OCI-M1 (cell line): ENCODE data around the gene NID2.

Source experiments
- DNase-seq: peaks from one replicate; lab custom pipeline; 2025; lab: John Stamatoyannopoulos, UW

NID2 gene

DNA sequence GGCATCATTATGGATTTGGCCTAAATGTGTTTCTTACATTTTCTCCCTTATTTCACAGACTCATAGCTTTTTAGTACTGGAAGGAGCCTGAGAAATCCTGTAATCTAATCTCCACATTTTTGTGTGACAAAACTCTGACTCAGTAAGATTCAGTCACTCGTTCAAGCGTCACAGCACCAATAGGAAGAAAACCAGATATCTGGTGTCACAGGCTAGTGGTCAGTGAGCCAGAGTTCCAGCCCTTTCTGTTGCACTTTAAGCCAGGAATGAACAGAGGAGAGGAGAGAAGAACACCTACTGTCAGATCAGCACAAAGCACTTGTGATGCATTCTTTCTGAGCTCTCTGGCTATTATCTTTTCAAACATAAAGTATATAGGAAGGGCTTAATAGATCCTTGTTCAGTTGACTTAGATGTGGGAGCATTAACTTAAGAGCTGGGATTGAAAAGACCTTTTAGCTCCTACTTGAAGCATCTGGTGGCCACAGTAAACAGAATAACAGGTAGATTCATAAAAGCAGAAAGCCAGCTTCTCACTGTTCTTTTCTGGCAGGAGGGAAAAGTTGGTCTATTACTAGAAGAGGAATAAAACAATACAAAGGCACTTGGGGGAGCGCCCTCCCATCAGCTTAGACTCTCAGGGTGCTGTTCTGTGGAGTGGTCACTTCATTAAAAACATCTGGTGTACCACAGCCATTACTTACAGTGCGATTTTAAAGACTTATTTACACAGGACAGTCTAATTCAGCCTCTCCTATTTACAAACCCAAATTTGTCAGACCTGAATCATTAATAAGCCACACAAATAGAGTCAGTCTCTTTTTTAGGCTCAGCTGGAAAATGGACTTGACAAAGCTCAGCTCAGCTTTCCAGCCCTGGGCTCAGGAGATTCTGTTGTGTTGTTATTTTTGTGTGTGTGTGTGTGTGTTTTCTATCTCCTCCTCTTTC lies 12.2 kb upstream of the NID2 start:
- DNase-seq = peak; percentile 18

DNA sequence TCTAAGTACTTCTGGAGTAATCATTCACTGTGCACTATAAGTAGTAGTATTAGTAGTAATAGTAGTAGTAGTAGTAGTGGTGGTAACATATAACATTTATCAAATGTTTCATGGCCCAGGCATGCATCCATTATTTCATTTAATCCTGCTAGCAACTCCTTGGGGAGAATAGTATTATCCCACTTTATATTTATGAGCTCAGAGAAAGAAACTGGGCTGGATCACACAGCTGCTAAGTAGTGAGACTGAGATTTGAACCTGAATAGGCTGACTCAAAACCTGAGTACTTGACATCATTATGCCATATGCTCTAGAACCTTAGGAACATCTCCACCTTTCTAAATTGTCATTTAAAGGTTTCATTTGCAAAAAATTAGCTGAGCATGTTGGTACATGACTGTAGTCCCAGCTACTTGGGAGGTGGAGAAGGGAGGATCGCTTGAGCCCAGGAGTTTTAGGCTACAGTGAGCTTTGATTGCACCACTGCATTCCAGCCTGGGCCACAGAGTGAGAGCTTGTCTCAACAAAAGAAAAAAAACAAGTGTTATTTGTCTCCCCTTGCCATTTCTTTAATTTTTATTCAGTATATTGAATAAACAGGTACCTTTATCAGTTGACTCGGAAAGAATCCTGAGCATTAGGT lies 11.4 kb upstream of the NID2 start:
- no peak for DNase-seq

GRCh38 chr14:52079239-52079959 lies 10.5 kb upstream of the NID2 start:
- no peak for DNase-seq

DNA sequence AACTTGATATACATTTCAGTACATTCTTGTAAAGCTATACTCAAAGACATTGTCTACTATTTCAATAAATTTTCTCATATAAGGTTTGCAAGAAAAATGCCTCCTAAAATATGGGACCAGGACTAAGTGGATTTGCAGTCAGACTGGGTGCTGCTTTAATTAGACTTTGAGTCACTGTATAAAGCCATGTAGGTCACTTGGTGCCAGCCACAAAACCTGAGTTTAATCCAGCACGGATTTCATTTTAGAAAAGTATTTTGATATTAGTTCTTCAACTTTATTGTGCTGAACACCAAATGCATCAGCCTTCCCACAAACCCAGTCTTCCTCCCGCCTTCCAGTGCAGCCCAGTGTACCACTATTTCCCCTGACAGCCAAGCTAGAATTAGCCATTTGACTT lies 9.9 kb upstream of the NID2 start:
- DNase-seq = no peak

DNA sequence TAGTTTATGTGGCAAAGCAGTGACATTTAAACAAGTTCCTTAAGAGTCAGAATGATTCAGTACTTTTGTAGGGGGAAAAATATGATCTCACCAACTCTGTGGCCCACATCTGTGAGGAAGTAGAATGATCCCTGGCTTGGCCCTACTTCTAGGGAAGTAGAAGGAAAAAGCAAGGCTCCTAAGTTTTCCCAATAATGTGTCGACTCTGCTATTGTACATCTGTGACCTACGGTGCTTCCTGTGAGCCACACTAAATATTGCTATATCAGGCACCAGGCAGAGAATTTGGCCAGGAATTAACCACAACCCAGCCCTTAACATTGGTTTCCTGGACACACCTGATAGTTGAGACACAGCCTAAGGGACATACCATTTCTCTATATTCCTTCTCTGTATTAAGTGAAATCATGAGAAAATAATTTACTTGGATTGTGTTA lies 9.3 kb upstream of the NID2 start:
- peak; percentile 1 for DNase-seq

DNA sequence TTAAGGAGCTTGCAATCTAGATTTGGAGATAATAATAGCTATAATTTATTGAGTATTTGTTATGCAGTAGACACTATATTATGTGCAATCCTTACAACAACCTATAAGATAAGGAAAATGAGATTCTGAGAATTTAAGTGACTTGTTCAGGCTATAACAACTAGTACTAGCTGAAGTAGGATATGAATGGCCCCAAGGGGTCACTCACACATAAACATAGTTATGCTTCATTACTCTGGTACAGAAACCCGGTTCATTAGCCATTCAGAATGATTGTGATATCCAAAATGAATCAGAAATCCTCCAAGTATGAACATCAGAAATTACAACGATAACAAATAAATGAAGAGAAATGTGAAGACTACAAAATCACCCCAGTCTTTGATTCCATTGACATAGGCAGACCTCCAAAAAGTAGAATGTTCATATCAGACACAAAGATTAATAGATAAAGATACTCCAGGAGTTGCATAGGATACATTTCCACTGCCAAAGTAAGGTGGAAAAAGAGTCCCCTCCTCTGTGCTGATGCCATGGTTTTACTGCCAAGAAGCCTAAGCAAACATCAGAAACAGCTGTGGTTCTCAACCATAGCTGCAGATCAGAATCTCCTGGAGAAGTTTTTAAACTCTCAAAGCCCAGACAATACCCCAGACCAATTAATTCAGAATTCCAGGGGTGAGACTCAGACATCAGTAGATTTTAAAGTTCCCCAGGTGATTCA lies 8.6 kb upstream of the NID2 start:
- no peak for DNase-seq

- no peak for DNase-seq
These were observed 7.5 kb upstream of the NID2 start for GRCh38 chr14:52076334-52076733.

GRCh38 chr14:52075371-52075770 lies 6.5 kb upstream of the NID2 start:
- no peak for DNase-seq

GRCh38 chr14:52073251-52073650 lies 4.4 kb upstream of the NID2 start:
- no peak for DNase-seq

DNA sequence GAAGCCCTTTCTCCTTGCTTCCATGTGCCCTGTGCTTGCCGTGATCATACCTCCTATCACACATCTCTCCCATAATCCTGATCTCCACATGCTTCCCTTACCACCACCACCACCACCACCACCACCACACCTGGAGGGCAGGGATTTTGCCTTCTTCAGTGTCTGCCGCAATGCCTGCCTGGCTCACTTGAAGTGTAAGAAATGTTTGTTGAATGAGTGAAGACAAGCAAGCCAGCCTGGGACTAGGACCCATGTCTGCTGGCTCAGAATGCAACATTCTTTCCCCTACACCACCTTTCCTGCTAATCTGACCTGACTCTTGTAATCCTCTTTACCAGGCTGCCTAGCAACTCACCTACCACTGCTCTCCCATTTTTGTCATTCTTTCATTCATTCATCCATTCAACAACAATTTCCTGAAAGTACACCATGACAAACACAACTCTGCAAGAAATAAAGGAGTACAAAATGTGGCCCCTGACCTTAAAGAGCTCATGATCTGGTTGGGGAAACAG lies 3.5 kb upstream of the NID2 start:
- no peak for DNase-seq

DNA sequence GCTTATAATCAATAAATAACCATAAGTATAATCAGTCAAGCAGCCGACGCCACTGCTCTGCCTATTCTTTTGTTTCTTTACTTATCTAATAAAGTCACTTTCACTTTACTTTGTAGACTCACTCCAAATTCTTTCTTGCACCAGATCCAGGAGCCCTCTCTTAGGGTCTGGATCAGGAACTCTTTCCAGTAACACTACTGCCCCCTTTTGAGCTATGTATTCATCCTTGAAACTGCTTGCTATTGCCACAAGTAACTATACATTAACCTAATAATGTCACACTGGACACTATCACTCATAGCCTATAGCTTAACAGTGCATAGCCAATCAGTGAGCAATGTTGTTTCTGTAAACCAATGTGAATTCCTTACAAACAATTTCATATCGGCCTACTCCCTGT lies 2.8 kb upstream of the NID2 start:
- no peak for DNase-seq

DNA sequence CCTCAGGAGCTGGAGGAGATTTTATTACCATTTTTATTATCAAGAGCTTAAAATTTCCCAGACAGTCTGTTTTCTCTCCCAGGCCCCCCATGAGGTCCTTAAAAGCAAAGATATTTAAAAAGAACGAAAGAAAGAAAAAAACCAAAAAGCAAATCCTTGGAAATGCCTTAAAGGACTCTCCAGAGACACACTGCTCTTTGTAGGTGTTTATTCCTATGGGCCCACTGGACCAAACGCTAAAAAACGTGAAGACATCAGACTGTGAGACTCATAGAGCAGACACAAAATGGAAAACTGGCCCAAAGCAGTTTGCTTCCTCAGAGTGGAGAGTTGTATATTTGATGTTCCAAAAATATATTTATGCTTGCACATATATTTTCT lies 1.2 kb upstream of the NID2 start:
- DNase-seq = no peak

- no peak for DNase-seq
These were observed 620 bp upstream of the NID2 start for GRCh38 chr14:52069307-52070050.

- DNase-seq = no peak
These were observed 815 bp downstream of the NID2 start for GRCh38 chr14:52067873-52068614.

DNA sequence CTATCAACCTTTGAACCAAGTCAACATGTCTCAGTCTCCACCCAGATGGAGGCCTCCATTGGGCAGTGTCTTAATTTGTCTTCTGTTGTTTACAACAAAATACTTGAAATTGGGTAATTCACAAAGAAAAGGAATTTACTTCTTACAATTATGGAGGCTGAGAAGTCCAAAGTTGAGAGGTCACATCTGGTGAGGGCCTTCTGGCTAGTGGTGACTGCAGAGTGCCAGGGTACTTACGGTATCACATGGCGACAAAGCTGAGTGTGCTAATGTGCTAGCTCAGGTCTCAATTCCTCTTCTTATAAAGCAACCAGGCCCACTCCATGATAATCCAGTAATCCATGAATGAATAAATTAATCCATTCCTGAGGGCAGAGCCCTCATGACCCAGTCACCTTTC lies 4.7 kb downstream of the NID2 start:
- DNase-seq = no peak

GRCh38 chr14:52063052-52063462 lies 5.8 kb downstream of the NID2 start:
- DNase-seq = no peak

DNA sequence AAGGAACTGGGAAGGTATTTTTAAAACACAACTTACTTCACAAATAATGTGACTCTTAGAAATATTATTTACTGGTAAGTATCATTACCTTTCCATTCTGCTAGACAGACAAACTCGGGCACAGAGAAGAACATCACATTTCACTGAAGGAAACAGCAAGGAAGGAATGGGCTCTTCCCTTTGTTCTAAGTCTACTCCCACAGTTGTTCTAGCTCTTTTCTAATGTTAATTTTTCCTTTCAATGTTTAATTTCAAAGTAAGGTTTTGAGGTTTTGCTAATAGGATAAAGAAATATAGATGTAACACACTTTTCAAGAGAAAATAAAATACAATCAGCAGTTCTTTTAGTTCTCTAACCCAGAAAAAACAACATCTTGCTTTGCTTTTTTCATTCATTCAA lies 7.0 kb downstream of the NID2 start:
- no peak for DNase-seq

GRCh38 chr14:52061390-52061789 lies 7.5 kb downstream of the NID2 start:
- no peak for DNase-seq

DNA sequence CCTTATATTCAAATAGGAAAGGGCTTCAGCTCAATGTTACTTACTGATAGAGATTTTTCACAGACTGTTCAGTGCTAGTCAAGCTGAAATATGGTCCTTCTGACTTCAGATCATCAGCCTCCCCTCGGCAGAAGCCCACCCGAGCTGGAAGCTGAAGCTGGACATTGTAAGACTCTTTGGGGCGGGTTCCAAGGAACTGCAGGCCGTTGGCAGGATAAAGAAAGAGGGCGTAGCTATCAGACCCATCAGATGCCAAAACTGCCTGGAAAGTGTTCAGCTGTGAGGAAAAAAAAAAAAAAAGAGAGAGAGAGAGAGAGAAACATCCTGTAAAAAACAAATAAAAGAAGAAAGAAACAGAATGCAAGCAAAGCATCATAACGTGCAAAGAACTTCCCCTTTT lies 8.8 kb downstream of the NID2 start:
- DNase-seq = no peak

DNA sequence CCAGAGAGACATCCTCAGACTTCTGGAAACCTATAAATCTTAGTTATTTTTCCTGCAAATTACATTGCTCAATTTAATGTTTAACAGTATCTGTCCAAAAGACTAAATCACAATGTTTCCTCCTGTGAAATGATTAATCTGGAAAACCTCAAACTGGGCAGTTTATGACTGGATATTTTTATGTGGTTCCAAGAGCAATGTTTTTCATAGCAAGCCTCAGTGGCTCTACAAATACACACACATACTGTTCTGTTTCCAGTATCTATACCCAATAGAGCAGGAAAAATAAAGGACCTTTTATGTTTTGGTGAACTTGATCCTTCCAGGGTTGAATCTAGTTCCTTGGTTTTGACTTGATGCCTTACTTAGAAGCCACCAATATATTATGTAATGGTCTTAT lies 9.2 kb downstream of the NID2 start:
- DNase-seq = no peak

- DNase-seq = no peak
These were observed 10.5 kb downstream of the NID2 start for GRCh38 chr14:52058341-52058740.
